SH-SY5Y (cell line): Measurements from ENCODE around the gene SDHAF2.

Experiments
- GATA2 ChIP-seq: IDR thresholded peaks from 2 replicates; pipeline ENCODE4 v1.6.1; 2011; ENCODE audit warnings: mild to moderate bottlenecking, low read depth, low read length
- GATA3 ChIP-seq: IDR thresholded peaks from 2 replicates; pipeline ENCODE4 v1.6.1; 2011; ENCODE audit warnings: low read depth, mild to moderate bottlenecking, low read length, moderate library complexity

The SDHAF2 gene

GRCh38 chr11:61481806-61482205 lies 51.9 kb downstream of the SDHAF2 start:
- no peak for TF ChIP-seq GATA2
- TF ChIP-seq GATA3 = no peak

- no peak for TF ChIP-seq GATA3
Observed at GRCh38 chr11:61482513-61482912, 52.6 kb downstream of the SDHAF2 start.

GRCh38 chr11:61484541-61484940 lies 54.6 kb downstream of the SDHAF2 start:
- TF ChIP-seq GATA2 (no peak), GATA3 (no peak)

- TF ChIP-seq GATA2 (no peak), GATA3 (no peak)
Observed at GRCh38 chr11:61485080-61485479, 55.2 kb downstream of the SDHAF2 start.

- TF ChIP-seq GATA2 (no peak), GATA3 (no peak)
Observed at GRCh38 chr11:61486011-61486620, 56.2 kb downstream of the SDHAF2 start.

GRCh38 chr11:61486779-61487178 lies 56.9 kb downstream of the SDHAF2 start:
- TF ChIP-seq GATA3 (no peak), GATA2 (no peak)

- no peak for TF ChIP-seq GATA2
- TF ChIP-seq GATA3 = no peak
Observed at GRCh38 chr11:61487342-61488025, 57.6 kb downstream of the SDHAF2 start.

- TF ChIP-seq GATA3 (no peak), GATA2 (no peak)
Observed at GRCh38 chr11:61488651-61489291, 58.8 kb downstream of the SDHAF2 start.

- TF ChIP-seq GATA2 (no peak), GATA3 (no peak)
Observed at GRCh38 chr11:61489833-61490721, 60.2 kb downstream of the SDHAF2 start.

- TF ChIP-seq GATA3 (no peak), GATA2 (no peak)
Observed at GRCh38 chr11:61491736-61492395, 61.9 kb downstream of the SDHAF2 start.

- TF ChIP-seq GATA3 (no peak), GATA2 (no peak)
Observed at GRCh38 chr11:61494381-61494961, 64.5 kb downstream of the SDHAF2 start.

- TF ChIP-seq GATA2 (no peak), GATA3 (no peak)
Observed at GRCh38 chr11:61495801-61496601, 66.1 kb downstream of the SDHAF2 start.
